Measurements from ENCODE around the gene STOM. TPM values are rescaled to one million over a fixed set of nuclear protein-coding genes. Genes with fewer than 3 reads are reported as not detected.
A peak's percentile ranks its signal among the peaks of the same experiment; 100 is the strongest.

Gene STOM
- total RNA-seq, 1 experiment from 2014 or later: 7.6 TPM

DNA sequence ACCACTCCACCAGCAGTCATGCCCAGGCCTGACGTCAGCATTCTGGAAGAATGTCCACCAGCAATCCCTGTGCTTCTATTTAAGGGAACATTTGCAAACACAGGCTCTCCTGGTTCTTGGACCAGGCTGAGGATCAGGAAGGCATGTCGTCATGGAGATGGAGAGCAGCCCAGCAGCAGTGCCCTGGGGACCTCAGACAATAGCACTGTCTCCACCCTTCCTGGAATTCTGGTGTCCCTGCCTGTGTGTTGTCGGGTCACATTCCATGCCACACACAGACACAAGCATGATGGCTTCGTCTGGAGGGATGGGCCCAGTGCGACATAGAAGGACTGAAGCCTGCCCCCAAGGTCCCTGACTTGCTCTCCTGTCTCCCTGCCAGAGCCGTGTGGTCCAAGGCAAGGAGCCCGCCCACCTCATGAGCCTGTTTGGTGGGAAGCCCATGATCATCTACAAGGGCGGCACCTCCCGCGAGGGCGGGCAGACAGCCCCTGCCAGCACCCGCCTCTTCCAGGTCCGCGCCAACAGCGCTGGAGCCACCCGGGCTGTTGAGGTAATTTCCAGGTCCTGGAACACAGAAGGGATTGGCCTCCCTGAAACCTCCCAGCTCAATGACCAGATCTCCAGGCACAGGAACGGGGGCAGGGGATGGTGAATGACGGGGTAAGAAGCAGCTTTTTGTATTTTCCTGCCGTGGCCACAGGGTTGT, 43.8 kb downstream of the STOM start:
- Histone ChIP-seq H3K27me3 (ENCODE audit: insufficient read depth, low read depth) (no peaks in the 10 kb centered on the region), H3K9me2 (ENCODE audit: insufficient read depth) (no peaks in the 10 kb centered on the region), H3K79me2 (ENCODE audit: low read depth) (no peaks in the 10 kb centered on the region), H3K9me3 (ENCODE audit: insufficient read depth, low read depth) (no peaks in the 10 kb centered on the region), H4K20me1 (ENCODE audit: insufficient read depth) (no peaks in the 10 kb centered on the region), H3K4me1 (replicated peaks; ENCODE audit: insufficient read depth) (peaks cover 15% of the 10 kb centered on the region), H2AFZ (no peak overlapping the region), H3K4me2 (no peak overlapping the region), H3K27ac (no peak overlapping the region), H3K36me3 (ENCODE audit: low read depth) (no peaks in the 10 kb centered on the region), H3K4me3 (no peak overlapping the region), H3F3A (ENCODE audit: insufficient read depth, low read depth) (peaks cover 10% of the 10 kb centered on the region; the same call in 1 of the 2 replicates)
- DNase-seq: peak in 1 of 2 experiments; percentile 76
- intact Hi-C loops (cut with micrococcal nuclease; ENCODE audit: unreplicated experiment): no loop called here
- no peak for TF ChIP-seq CTCF (conservative IDR thresholded peaks at IDR 0.05)
- no peak for TF ChIP-seq EZH2 (IDR thresholded peaks at IDR 0.05; ENCODE audit: low read depth)
- CTCF ChIA-PET: no interaction called here
- POLR2A ChIA-PET (ENCODE audit: unreplicated experiment): no interaction called here
- BruUV-seq (replicated peaks): no TSS peak

GRCh38 chr9:121325387-121325786, 44.7 kb downstream of the STOM start:
- CTCF ChIA-PET: no interaction called here

GRCh38 chr9:121324755-121325154, 45.3 kb downstream of the STOM start:
- Histone ChIP-seq H3K9me2 (ENCODE audit: insufficient read depth) (no peaks in the 10 kb centered on the region), H3K4me1 (replicated peaks; ENCODE audit: insufficient read depth) (peaks cover 15% of the 10 kb centered on the region), H3K4me3 (no peak overlapping the region), H3K9me3 (ENCODE audit: insufficient read depth, low read depth) (no peaks in the 10 kb centered on the region), H3F3A (ENCODE audit: insufficient read depth, low read depth) (peaks cover 11% of the 10 kb centered on the region; the same call in 1 of the 2 replicates), H4K20me1 (ENCODE audit: insufficient read depth) (no peaks in the 10 kb centered on the region), H3K27ac (no peak overlapping the region), H3K27me3 (ENCODE audit: insufficient read depth, low read depth) (no peaks in the 10 kb centered on the region), H3K4me2 (no peak overlapping the region), H3K36me3 (ENCODE audit: low read depth) (no peaks in the 10 kb centered on the region), H2AFZ (no peak overlapping the region), H3K79me2 (ENCODE audit: low read depth) (no peaks in the 10 kb centered on the region)
- ChIA-PET CTCF (no interaction called here), POLR2A (ENCODE audit: unreplicated experiment) (no interaction called here)
- DNase-seq: no peak
- no TSS peak for BruUV-seq (replicated peaks)
- intact Hi-C loops (cut with micrococcal nuclease; ENCODE audit: unreplicated experiment): loop anchor here (5.0 kb wide), 1 partner anchor 567 kb away; no protein-coding TSS in a partner anchor
- TF ChIP-seq EZH2 (IDR thresholded peaks at IDR 0.05; ENCODE audit: low read depth): no peak

More at GRCh38 chr9:121325387-121325786, 44.7 kb downstream of the STOM start:
- intact Hi-C loops (cut with micrococcal nuclease; ENCODE audit: unreplicated experiment): no loop called here
- H3K4me3 ChIP-seq: no peak overlapping the region
- H3K27ac ChIP-seq: no peak overlapping the region
- POLR2A ChIA-PET (ENCODE audit: unreplicated experiment): no interaction called here
- BruUV-seq (replicated peaks): no TSS peak
- H3K4me1 ChIP-seq (replicated peaks; ENCODE audit: insufficient read depth): peaks cover 15% of the 10 kb centered on the region
- H3K9me2 ChIP-seq (ENCODE audit: insufficient read depth): no peaks in the 10 kb centered on the region
- no peaks in the 10 kb centered on the region for H4K20me1 ChIP-seq (ENCODE audit: insufficient read depth)
- H3F3A ChIP-seq (ENCODE audit: insufficient read depth, low read depth): peaks cover 10% of the 10 kb centered on the region; the same call in 1 of the 2 replicates
- TF ChIP-seq EZH2 (IDR thresholded peaks at IDR 0.05; ENCODE audit: low read depth): no peak
- no peak for TF ChIP-seq CTCF (conservative IDR thresholded peaks at IDR 0.05)
- H2AFZ ChIP-seq: no peak overlapping the region
- no peaks in the 10 kb centered on the region for H3K27me3 ChIP-seq (ENCODE audit: insufficient read depth, low read depth)
- H3K4me2 ChIP-seq: no peak overlapping the region
- H3K9me3 ChIP-seq (ENCODE audit: insufficient read depth, low read depth): no peaks in the 10 kb centered on the region
- no peak for DNase-seq
- no peaks in the 10 kb centered on the region for H3K79me2 ChIP-seq (ENCODE audit: low read depth)
- H3K36me3 ChIP-seq (ENCODE audit: low read depth): no peaks in the 10 kb centered on the region
